Endothelial cell of umbilical vein (primary cell): ENCODE results near the gene CC2D2A. TPM values are rescaled to one million over a fixed set of nuclear protein-coding genes. Genes with fewer than 3 reads are reported as not detected.

Experiments used
- BruUV-seq: library from RNA; stranded (reverse); fragments of 400-500 nt; replicated peaks from 2 replicates; lab custom pipeline; 2021; lab: Mats Ljungman, UMichigan
- CTCF ChIA-PET: fragments of 300-600, 350-600 bp; sonication (Branson Sonifier 250); formaldehyde crosslinking; loops from one replicate; lab custom pipeline; 2021; ENCODE audit warnings: antibody characterized with exemption, inconsistent platforms; lab: Charles Lee
- POLR2A ChIA-PET: fragments of 300-600, 350-600 bp; sonication (Branson Sonifier 250); formaldehyde crosslinking; loops from one replicate; lab custom pipeline; 2021; ENCODE audit warnings: antibody characterized with exemption, inconsistent platforms; lab: Charles Lee
- DNase-seq: peaks from one replicate; pipeline ENCODE4 v3.0.0-alpha.2; 2011; ENCODE audit warnings: low read depth, low spot score
- FAIRE-seq: peaks from 2 replicates; lab custom pipeline; 2011; peaks lifted over from hg19 to GRCh38; lab: Jason Lieb, UNC
- H2AFZ ChIP-seq: 2 replicates; pipeline ENCODE4 v1.6.0; 2012; ENCODE audit warnings: low read depth, low read length, control low read depth, inconsistent platforms
- H3K27ac ChIP-seq: 2 replicates; pipeline ENCODE4 v1.5.1; 2011; ENCODE audit warnings: low read depth, mild to moderate bottlenecking, control low read depth, low read length, moderate library complexity; ENCODE audit not compliant: insufficient read depth
- H3K27me3 ChIP-seq, 2 experiments: 2 replicates each; pipeline versions ENCODE4 v1.6.0 to v1.6.1; 2011; ENCODE audit warnings: low read length in 2 of 2, mixed read lengths in 1 of 2; ENCODE audit not compliant: control insufficient read depth in 2 of 2, insufficient read depth in 2 of 2
- H3K36me3 ChIP-seq, 2 experiments: 2 replicates in 1 of 2; 3 replicates in 1 of 2; pipeline ENCODE4 v1.5.1; 2011; ENCODE audit warnings: low read length in 2 of 2, mild to moderate bottlenecking in 1 of 2, moderate library complexity in 1 of 2; ENCODE audit not compliant: control insufficient read depth in 2 of 2, insufficient read depth in 2 of 2; ENCODE audit errors: extremely low read depth in 1 of 2
- H3K4me1 ChIP-seq: 3 replicates; pipeline ENCODE4 v1.5.1; 2011; ENCODE audit warnings: mild to moderate bottlenecking, low read length; ENCODE audit not compliant: control insufficient read depth, insufficient read depth; ENCODE audit errors: extremely low read depth
- H3K4me2 ChIP-seq: 2 replicates; pipeline ENCODE4 v1.6.1; 2011; ENCODE audit warnings: low read length, control low read depth, mixed read lengths; ENCODE audit not compliant: insufficient read depth
- H3K4me3 ChIP-seq, 3 experiments: fragments of 200-600 bp in 1 of 3; sonication (generic), shearing (Covaris generic) in 1 of 3; replicated peaks in 1 of 3; 2 replicates each; pipeline ENCODE4 v1.5.1; 2011 to 2016; ENCODE audit warnings: control low read depth in 3 of 3, low read length in 3 of 3, mild to moderate bottlenecking in 2 of 3, inconsistent platforms in 1 of 3, low read depth in 1 of 3, moderate library complexity in 1 of 3; ENCODE audit not compliant: insufficient read depth in 1 of 3
- H3K79me2 ChIP-seq: 2 replicates; pipeline ENCODE4 v1.6.0; 2012; ENCODE audit warnings: low read length, inconsistent platforms; ENCODE audit not compliant: control insufficient read depth, insufficient read depth
- H3K9ac ChIP-seq: replicated peaks from 2 replicates; pipeline ENCODE3; 2011; ENCODE audit warnings: low read length, control low read depth; ENCODE audit not compliant: insufficient read depth; ENCODE audit errors: extremely low read depth
- H3K9me1 ChIP-seq: replicated peaks from 3 replicates; pipeline ENCODE4 v1.6.0; 2011; ENCODE audit warnings: mild to moderate bottlenecking, low read length; ENCODE audit not compliant: control insufficient read depth, insufficient read depth; ENCODE audit errors: extremely low read depth
- H3K9me3 ChIP-seq: replicated peaks from 2 replicates; pipeline ENCODE4 v1.5.1; 2012; ENCODE audit warnings: low read length, inconsistent platforms; ENCODE audit not compliant: control insufficient read depth, insufficient read depth
- H4K20me1 ChIP-seq: replicated peaks from 2 replicates; pipeline ENCODE3; 2011; ENCODE audit warnings: mild to moderate bottlenecking, low read length; ENCODE audit not compliant: control insufficient read depth, insufficient read depth; ENCODE audit errors: extremely low read depth
- CTCF ChIP-seq, 2 donors: IDR thresholded peaks; 1 replicate in 1 of 2; 2 replicates in 1 of 2; pipeline ENCODE4 v1.5.1; 2011; ENCODE audit warnings: low read length in 2 of 2, mild to moderate bottlenecking in 2 of 2, moderate library complexity in 2 of 2, control low read depth in 1 of 2, inconsistent platforms in 1 of 2, low read depth in 1 of 2; ENCODE audit not compliant: insufficient read depth in 1 of 2; ENCODE audit errors: extremely low read depth in 1 of 2
- FOS ChIP-seq: IDR thresholded peaks from 2 replicates; pipeline ENCODE4 v1.6.1; 2011; ENCODE audit warnings: mild to moderate bottlenecking, low read length, moderate library complexity, borderline replicate concordance; ENCODE audit not compliant: insufficient read depth
- GATA2 ChIP-seq: IDR thresholded peaks from 2 replicates; pipeline ENCODE4 v1.7.0; 2011; ENCODE audit warnings: low read depth, mild to moderate bottlenecking, moderate library complexity, mixed read lengths, low read length; ENCODE audit not compliant: insufficient read length, insufficient read depth
- JUN ChIP-seq: IDR thresholded peaks from 2 replicates; pipeline ENCODE4 v1.6.1; 2011; ENCODE audit warnings: borderline replicate concordance, low read depth; ENCODE audit not compliant: insufficient read length, insufficient read depth
- MAX ChIP-seq: IDR thresholded peaks from 2 replicates; pipeline ENCODE4 v1.6.1; 2011; ENCODE audit not compliant: insufficient read depth, insufficient read length
- MYC ChIP-seq: IDR thresholded peaks from one replicate; pipeline ENCODE4 v1.6.1; 2011; ENCODE audit warnings: mild to moderate bottlenecking, low read depth, low read length
- dilution Hi-C: fragments of 300-500 bp; cut with MboI; formaldehyde crosslinking; loops from one replicate; pipeline ENCODE4 v1.15.0; 2019; ENCODE audit warnings: low sequenced_read_pairs; ENCODE audit not compliant: extremely low pct_ligation_motif_present
- intact Hi-C: fragments of 100-400 bp; cut with micrococcal nuclease; formaldehyde crosslinking; loops from one replicate; pipeline ENCODE4 v1.10.0; 2022
- polyA plus RNA-seq, 4 experiments: library from polyadenylated mRNA; depleted of rRNA in 3 of 4; stranded (reverse) in 3 of 4; unstranded in 1 of 4; fragments of >200 nt; gene quantifications; 2 replicates each; pipeline versions ENCODE4 v1.2.1 to v1.2.3, GENCODE V29; 2011 to 2012; ENCODE audit warnings: missing spikeins in 1 of 4
- total RNA-seq: library from RNA; stranded (reverse); gene quantifications from 2 replicates; pipeline ENCODE4 v1.2.3, GENCODE V29; 2021

The CC2D2A gene
- total and polyA plus RNA-seq, 2 donors (not counting 3 experiments of a cell fraction or from before 2014, with no cell fraction given): 10.2 to 22.4 TPM

GRCh38 chr4:15478724-15479088, 9.0 kb downstream of the CC2D2A start:
- no TSS peak for BruUV-seq
- ChIA-PET CTCF (interaction anchor here (0.8 to 4.9 kb wide), 23 partner anchors 8 to 786 kb away, joined by 3 to 150 read pairs (median 7); partner anchors contain the start of gene CC2D2A), POLR2A (no interaction called here)
- no peak overlapping the region for H3K4me2 ChIP-seq
- TF ChIP-seq CTCF (IDR thresholded peaks at IDR 0.05; ENCODE audit: extremely low read depth in 1 of 2, insufficient read depth in 1 of 2, low read depth in 1 of 2, low read length in 2 of 2) (no peak), JUN (no peak), GATA2 (no peak), MAX (no peak), MYC (no peak), FOS (no peak)
- H3K27ac ChIP-seq: no peak overlapping the region
- H3K4me1 ChIP-seq: peaks cover 10% of the 10 kb centered on the region
- DNase-seq (no peak), FAIRE-seq (no peak)
- H3K9me3 ChIP-seq: no peaks in the 10 kb centered on the region
- H3K9me1 ChIP-seq: no peaks in the 10 kb centered on the region
- H2AFZ ChIP-seq: no peak overlapping the region
- H3K79me2 ChIP-seq: no peaks in the 10 kb centered on the region
- intact Hi-C loops (loop anchor here (1.0 to 10.0 kb wide), 8 partner anchors 172 to 786 kb away; no protein-coding TSS in a partner anchor), dilution Hi-C loops (no loop called here)
- peak overlapping the region in 1 of 3 experiments; percentile 81 for H3K4me3 ChIP-seq
- no peak overlapping the region for H3K9ac ChIP-seq
- H4K20me1 ChIP-seq: no peaks in the 10 kb centered on the region
- H3K36me3 ChIP-seq: no peaks in the 10 kb centered on the region
- no peaks in the 10 kb centered on the region for H3K27me3 ChIP-seq
